Heart left ventricle (tissue), 16 donors: ENCODE data around the gene GALNT9. TPM values are rescaled to one million over a fixed set of nuclear protein-coding genes. Genes with fewer than 3 reads are reported as not detected.

ENCODE experiments used
- ATAC-seq, 4 donors: fragments of 200-7000 bp; cut with Tn5 transposase; one replicate each; pipeline ENCODE4 v1.9.1; 2020 to 2022; ENCODE audit warnings: moderate library complexity in 4 of 4, mild to moderate bottlenecking in 3 of 4, moderate number of reproducible peaks in 1 of 4
- DNase-seq, 5 donors: peaks; one replicate each; pipeline ENCODE4 v3.0.0-alpha.2; 2020
- H3K27ac ChIP-seq, 12 donors: fragments of 200-600 bp; sonication (generic) in 4 of 12; one replicate each; pipeline versions ENCODE4 v1.5.0 to v1.8.0; 2016 to 2022; ENCODE audit warnings: mild to moderate bottlenecking in 2 of 12
- H3K27me3 ChIP-seq, 9 donors: fragments of 200-600 bp; sonication (generic) in 2 of 9; one replicate each; pipeline versions ENCODE4 v1.5.1 to v1.8.0; 2016 to 2022; ENCODE audit warnings: mild to moderate bottlenecking in 3 of 9
- H3K36me3 ChIP-seq, 9 donors: fragments of 200-600 bp; sonication (generic) in 2 of 9; one replicate each; pipeline versions ENCODE4 v1.5.0 to v1.8.0; 2018 to 2022; ENCODE audit warnings: mild to moderate bottlenecking in 2 of 9
- H3K4me1 ChIP-seq, 12 donors: fragments of 200-600 bp; sonication (generic) in 4 of 12; one replicate each; pipeline versions ENCODE4 v1.5.0 to v1.8.0; 2016 to 2022; ENCODE audit warnings: mild to moderate bottlenecking in 3 of 12
- H3K4me3 ChIP-seq, 12 donors: fragments of 200-600 bp; sonication (generic) in 4 of 12; one replicate each; pipeline versions ENCODE4 v1.5.0 to v1.8.0; 2017 to 2022; ENCODE audit warnings: mild to moderate bottlenecking in 9 of 12, moderate library complexity in 4 of 12
- H3K9me3 ChIP-seq, 12 donors: fragments of 200-600 bp; sonication (generic) in 4 of 12; one replicate each; pipeline versions ENCODE4 v1.5.0 to v1.8.0; 2016 to 2022; ENCODE audit warnings: mild to moderate bottlenecking in 1 of 12
- CTCF ChIP-seq, 12 donors: fragments of 200-600 bp; sonication (generic) in 4 of 12; IDR thresholded peaks; one replicate each; pipeline versions ENCODE4 v1.5.0 to v1.8.0; 2018 to 2022; ENCODE audit warnings: antibody characterized with exemption in 12 of 12, mild to moderate bottlenecking in 5 of 12
- POLR2A ChIP-seq, 2 donors: fragments of 450-650 bp; IDR thresholded peaks; one replicate each; pipeline ENCODE4 v1.6.1; 2017; ENCODE audit warnings: antibody characterized with exemption in 2 of 2, mild to moderate bottlenecking in 2 of 2, moderate library complexity in 2 of 2
- WGBS, 4 donors: extraction: QIAGEN DNeasy Blood & Tissue Kit in 2 of 4; methylation state at CpG; one replicate each; pipeline versions ENCODE4 v1.1.5 to v1.1.7; 2013 to 2018; 5-methylcytosine and 5-hydroxymethylcytosine counted together
- intact Hi-C, 10 donors: fragments of 100-400 bp; cut with DNase I; formaldehyde crosslinking; loops; one replicate each; pipeline versions ENCODE4 v1.11.1 to v1.14.2; 2022
- polyA plus RNA-seq, 2 donors: library from polyadenylated mRNA; stranded (reverse); fragments of 200-250 nt; gene quantifications; one replicate each; pipeline ENCODE4 v1.2.3, GENCODE V29; 2013
- total RNA-seq, 9 donors: library from RNA; depleted of rRNA in 2 of 9; stranded (reverse); fragments of >200 nt in 2 of 9; fragmentation: NEBNext Ultra II Directional in 3 of 9; extraction: Animal tissue kit (Norgen Biotek cat#: 25700) in 3 of 9; gene quantifications; one replicate each; pipeline versions ENCODE4 v1.1.0 to v1.2.4, GENCODE V29; 2016 to 2023
- donor health status: ischemic (EF 13 %, LVEDD 7.1; RV severe dilation, severe dysfunction).
- donor health status: healthy with polysubstance abuse.
- donor health status: DM: no; HTN: yes; CAD: no.
- donor health status: DM: no; HTN: no; CAD: no.
- donor health status: ischemic (EF 25% LVEDD 6.9; RV normal size, moderate dysfunction).
- donor health status: ischemic (EF 25% LVEDD 5.7; RV mildly dilated, moderate dysfunction).
- donor health status: healthy.
- donor health status: DM: yes; HTN: yes; CAD: no.
- donor health status: ischemic (EF 35%, LVEDD 5.7; RV mildly dilated, moderate dysfunction).
- donor health status: nonischemic (EF 11% LVEDD 7.7; RV severe dilation, severe dysfunction).
- donor health status: DM: yes; HTN: yes; CAD: no.
- donor health status: PGD.
- donor health status: ischemic (EF 29% LVEDD 5.4; RV normal size, mild dysfunction).
- donor health status: nonischemic (EF 23%, LVEDD 6.1; RV moderate dilation, normal function).

GALNT9 gene
- total and polyA plus RNA-seq, 11 donors: 10.3 TPM; not detected in 10

- intact Hi-C loops: loop anchor here in 1 of 10 donors (2.0 kb wide), 1 partner anchor 63 kb away; no protein-coding TSS in a partner anchor
Observed at GRCh38 chr12:132217371-132217770, 112.0 kb downstream of the GALNT9 start.

GRCh38 chr12:132216354-132216987, 112.9 kb downstream of the GALNT9 start:
- intact Hi-C loops: loop anchor here in 1 of 10 donors (2.0 kb wide), 1 partner anchor 62 kb away; no protein-coding TSS in a partner anchor
- ATAC-seq: no peak
- peaks cover 0 to 37% (median 3%) of the 10 kb centered on the region in 9 donors for H3K27me3 ChIP-seq

More at GRCh38 chr12:132217371-132217770, 112.0 kb downstream of the GALNT9 start:
- WGBS, 4 donors: 93 to 98% (median 95%) methylated on average over 1 of the region's 1 CpG
- H3K27me3 ChIP-seq: peaks cover 0 to 37% (median 3%) of the 10 kb centered on the region in 9 donors
- peaks cover 0 to 4% (median 0%) of the 10 kb centered on the region in 12 donors for H3K9me3 ChIP-seq
- no peak for DNase-seq
- no peak overlapping the region for H3K4me3 ChIP-seq
- no peaks in the 10 kb centered on the region for H3K36me3 ChIP-seq
- no peaks in the 10 kb centered on the region for H3K4me1 ChIP-seq
- no peak overlapping the region for H3K27ac ChIP-seq
- no peak for TF ChIP-seq CTCF (IDR thresholded peaks at IDR 0.05)
- no peak for TF ChIP-seq POLR2A (IDR thresholded peaks at IDR 0.05)
- no peak for ATAC-seq

GRCh38 chr12:132215299-132215989, 113.9 kb downstream of the GALNT9 start:
- H3K36me3 ChIP-seq: no peaks in the 10 kb centered on the region
- H3K4me1 ChIP-seq: no peaks in the 10 kb centered on the region
- ATAC-seq (no peak), DNase-seq (peak in 1 of 5 donors; percentile 41)
- TF ChIP-seq CTCF (IDR thresholded peaks at IDR 0.05) (no peak), POLR2A (IDR thresholded peaks at IDR 0.05) (no peak)
- intact Hi-C loops: no loop called here
- peaks cover 0 to 35% (median 3%) of the 10 kb centered on the region in 9 donors for H3K27me3 ChIP-seq
- peaks cover 0 to 2% (median 0%) of the 10 kb centered on the region in 12 donors for H3K9me3 ChIP-seq
- H3K4me3 ChIP-seq: no peak overlapping the region
- no peak overlapping the region for H3K27ac ChIP-seq
- WGBS, 4 donors: 78 to 88% (median 83%) methylated on average over 12 to 28 of the region's 28 CpGs

More at GRCh38 chr12:132216354-132216987, 112.9 kb downstream of the GALNT9 start:
- TF ChIP-seq POLR2A (IDR thresholded peaks at IDR 0.05): no peak
- TF ChIP-seq CTCF (IDR thresholded peaks at IDR 0.05): no peak
- H3K4me3 ChIP-seq: no peak overlapping the region
- H3K4me1 ChIP-seq: no peaks in the 10 kb centered on the region
- H3K9me3 ChIP-seq: peaks cover 0 to 4% (median 0%) of the 10 kb centered on the region in 12 donors
- peak in 1 of 5 donors; percentile 49 for DNase-seq
- no peak overlapping the region for H3K27ac ChIP-seq
- no peaks in the 10 kb centered on the region for H3K36me3 ChIP-seq
- WGBS, 4 donors: 75 to 79% (median 77%) methylated on average over 19 to 21 of the region's 21 CpGs

GRCh38 chr12:132214891-132215290, 114.5 kb downstream of the GALNT9 start:
- no peak overlapping the region for H3K4me3 ChIP-seq
- no peak for ATAC-seq
- TF ChIP-seq POLR2A (IDR thresholded peaks at IDR 0.05) (no peak), CTCF (IDR thresholded peaks at IDR 0.05) (no peak)
- intact Hi-C loops: no loop called here
- DNase-seq: peak in 1 of 5 donors; percentile 37
- H3K27me3 ChIP-seq: peaks cover 0 to 30% (median 3%) of the 10 kb centered on the region in 9 donors
- H3K36me3 ChIP-seq: no peaks in the 10 kb centered on the region
- no peaks in the 10 kb centered on the region for H3K9me3 ChIP-seq
- 40 to 60% (median 53%) methylated on average over 5 to 22 of the region's 22 CpGs for WGBS, 4 donors
- no peak overlapping the region for H3K27ac ChIP-seq
- H3K4me1 ChIP-seq: no peaks in the 10 kb centered on the region
